HUES48 (cell line): ENCODE data around the gene FAM98B.

ENCODE experiments used
- H3K27ac ChIP-seq: one replicate; pipeline ENCODE4 v1.7.0; 2013; ENCODE audit warnings: low read depth, low read length, inconsistent platforms
- H3K27me3 ChIP-seq: 2 replicates; pipeline ENCODE4 v1.6.1; 2013; ENCODE audit warnings: mild to moderate bottlenecking, low read length; ENCODE audit not compliant: control insufficient read depth, insufficient read depth
- H3K36me3 ChIP-seq: 2 replicates; pipeline ENCODE4 v1.6.1; 2013; ENCODE audit warnings: low read length; ENCODE audit not compliant: control insufficient read depth, insufficient read depth
- H3K4me1 ChIP-seq: 2 replicates; pipeline ENCODE4 v1.6.1; 2013; ENCODE audit warnings: mild to moderate bottlenecking, low read length; ENCODE audit not compliant: control insufficient read depth, insufficient read depth
- H3K4me3 ChIP-seq: 2 replicates; pipeline ENCODE4 v1.5.1; 2013; ENCODE audit warnings: mild to moderate bottlenecking, low read depth, low read length
- H3K9ac ChIP-seq: 2 replicates; pipeline ENCODE4 v1.6.1; 2013; ENCODE audit warnings: mild to moderate bottlenecking, low read depth, low read length, moderate library complexity
- H3K9me3 ChIP-seq: 2 replicates; pipeline ENCODE4 v1.6.1; 2013; ENCODE audit warnings: low read length; ENCODE audit not compliant: control insufficient read depth, insufficient read depth

The FAM98B gene

DNA sequence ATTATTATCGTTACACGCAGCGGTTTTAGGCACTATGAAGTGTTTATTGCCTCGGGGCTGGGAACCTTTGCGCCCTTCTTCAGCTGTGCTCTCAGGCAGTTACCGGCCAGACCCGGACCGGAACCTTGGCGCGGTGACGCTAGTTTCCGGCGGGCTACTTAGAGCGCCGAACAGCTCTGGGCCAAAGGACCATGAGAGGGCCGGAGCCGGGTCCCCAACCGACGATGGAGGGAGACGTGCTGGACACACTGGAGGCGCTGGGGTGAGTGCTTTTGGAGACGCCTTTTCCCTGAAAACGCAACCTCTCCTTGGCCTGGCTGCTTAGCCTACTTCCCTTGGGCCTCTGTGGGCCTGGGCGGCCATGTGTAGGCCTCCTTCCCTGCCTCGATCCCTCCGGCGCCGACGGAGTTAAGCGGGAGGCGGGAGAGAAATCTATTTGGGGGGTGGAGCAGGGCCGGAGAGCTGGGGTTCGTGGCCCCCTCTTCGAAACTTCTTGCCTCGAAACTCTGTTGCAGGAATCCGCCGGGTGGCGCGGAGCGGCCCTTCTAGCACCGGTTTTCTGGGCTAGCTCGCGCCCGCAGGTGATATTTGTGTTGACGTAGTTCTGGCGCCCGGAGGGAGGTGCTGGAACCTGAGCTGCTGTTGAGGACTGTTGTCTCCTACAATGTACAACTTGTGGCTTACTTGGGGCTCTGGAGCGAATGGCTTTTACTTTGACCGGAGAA lies at the start of gene FAM98B:
FAM98B (plus strand) TSS at position 157 of the 725 bp plus-strand sequence; CDS start at position 192, 35 bp downstream.
- Histone ChIP-seq H3K27me3 (no peaks in the 10 kb centered on the region), H3K27ac (peak within 1 kb of the TSS; percentile 99), H3K9me3 (no peaks in the 10 kb centered on the region)

DNA sequence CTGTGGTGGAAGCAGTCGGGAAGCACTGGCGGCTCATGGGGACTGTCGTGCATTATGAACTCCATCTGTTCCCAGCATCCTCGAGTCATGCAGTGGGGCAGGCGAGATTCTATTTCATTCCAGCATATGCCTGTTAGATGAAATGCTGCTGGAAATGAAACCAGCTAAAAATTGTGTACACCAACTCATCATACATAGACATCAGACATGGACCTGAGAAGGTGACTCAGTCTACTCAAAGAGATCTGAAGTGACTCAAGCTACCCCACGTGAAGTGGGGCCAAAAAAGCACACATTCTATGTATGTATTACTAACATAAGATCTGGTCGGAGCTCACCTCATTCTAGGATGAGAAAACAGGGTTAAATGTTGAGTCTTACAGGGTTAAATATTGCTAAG lies 47.5 kb upstream of the FAM98B start:
- H3K9ac ChIP-seq: no peak overlapping the region
- H3K36me3 ChIP-seq: no peaks in the 10 kb centered on the region
- H3K4me1 ChIP-seq: no peaks in the 10 kb centered on the region
- no peak overlapping the region for H3K27ac ChIP-seq
- no peaks in the 10 kb centered on the region for H3K9me3 ChIP-seq
- no peak overlapping the region for H3K4me3 ChIP-seq
- H3K27me3 ChIP-seq: no peaks in the 10 kb centered on the region

More for the DNA sequence above, at the start of gene FAM98B:
- Histone ChIP-seq H3K4me3 (peak within 1 kb of the TSS; percentile 87), H3K4me1 (peaks cover 11% of the 10 kb centered on the region), H3K36me3 (no peaks in the 10 kb centered on the region), H3K9ac (peak within 1 kb of the TSS; percentile 93)

DNA sequence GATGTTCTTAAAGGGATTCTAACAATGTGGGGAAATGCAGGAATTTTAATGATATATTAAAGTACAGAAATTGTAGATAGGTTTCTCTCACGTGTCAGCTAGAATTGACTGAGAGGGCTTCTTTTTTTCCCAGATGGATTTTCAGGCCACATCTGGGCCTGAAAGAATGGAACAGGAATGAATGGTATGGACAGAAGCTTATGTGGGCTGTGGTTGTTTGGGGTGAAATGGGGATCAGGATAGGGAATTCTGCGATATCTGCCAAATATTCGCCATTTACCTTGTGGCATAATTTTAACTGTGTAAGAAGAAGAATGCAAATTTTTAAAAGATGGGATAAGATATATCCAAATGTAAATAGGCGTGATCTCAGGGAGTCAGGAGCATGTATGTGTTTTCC lies 45.4 kb upstream of the FAM98B start:
- no peaks in the 10 kb centered on the region for H3K27me3 ChIP-seq
- H3K27ac ChIP-seq: no peak overlapping the region
- no peak overlapping the region for H3K4me3 ChIP-seq
- H3K9ac ChIP-seq: no peak overlapping the region
- H3K36me3 ChIP-seq: no peaks in the 10 kb centered on the region
- H3K4me1 ChIP-seq: no peaks in the 10 kb centered on the region
- no peaks in the 10 kb centered on the region for H3K9me3 ChIP-seq

DNA sequence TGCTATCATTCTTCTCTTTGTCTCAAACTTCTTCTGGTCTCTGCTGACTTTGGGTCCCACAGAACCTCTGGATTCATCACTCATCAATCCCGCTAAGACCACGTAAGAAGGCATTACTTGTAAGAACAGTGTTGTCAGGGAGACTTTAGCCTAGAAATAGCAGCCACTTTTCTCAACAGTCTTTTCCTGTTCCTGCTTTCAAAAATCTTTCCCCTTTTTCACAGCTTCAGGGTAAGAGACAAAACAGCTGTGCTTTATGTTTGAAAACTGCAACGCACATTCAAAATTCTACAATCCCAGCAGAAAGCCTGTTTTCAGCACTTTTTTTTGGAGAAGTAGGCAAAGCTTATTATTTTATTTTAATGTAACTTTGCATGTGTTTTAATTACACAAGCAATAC lies 42.0 kb upstream of the FAM98B start:
- H3K27ac ChIP-seq: no peak overlapping the region
- no peaks in the 10 kb centered on the region for H3K27me3 ChIP-seq
- no peaks in the 10 kb centered on the region for H3K9me3 ChIP-seq

DNA sequence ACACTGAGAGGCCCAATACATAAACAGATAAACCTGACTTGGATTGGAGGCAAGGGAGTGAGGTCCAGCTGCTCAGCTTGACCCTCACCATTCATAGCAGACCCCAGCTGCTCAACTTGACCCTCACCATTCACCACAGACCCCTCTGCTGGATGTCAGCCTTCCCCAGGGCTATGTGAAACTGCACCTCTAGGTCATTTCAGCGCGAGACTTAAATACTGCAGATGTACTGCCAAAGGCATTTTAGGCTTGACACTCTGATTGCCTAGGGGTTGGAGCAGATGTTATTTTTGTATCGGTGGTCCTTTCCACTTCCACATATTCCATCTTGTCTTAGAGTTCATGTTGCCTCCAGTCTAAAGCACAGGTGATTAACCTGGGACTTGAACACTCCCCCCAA lies 41.5 kb upstream of the FAM98B start:
- no peak overlapping the region for H3K4me3 ChIP-seq
- H3K9ac ChIP-seq: no peak overlapping the region
- no peaks in the 10 kb centered on the region for H3K36me3 ChIP-seq
- no peaks in the 10 kb centered on the region for H3K4me1 ChIP-seq
- no peaks in the 10 kb centered on the region for H3K9me3 ChIP-seq
- no peak overlapping the region for H3K27ac ChIP-seq
- no peaks in the 10 kb centered on the region for H3K27me3 ChIP-seq

More for the DNA sequence above, 42.0 kb upstream of the FAM98B start:
- Histone ChIP-seq H3K4me3 (no peak overlapping the region), H3K36me3 (no peaks in the 10 kb centered on the region), H3K4me1 (no peaks in the 10 kb centered on the region), H3K9ac (no peak overlapping the region)

DNA sequence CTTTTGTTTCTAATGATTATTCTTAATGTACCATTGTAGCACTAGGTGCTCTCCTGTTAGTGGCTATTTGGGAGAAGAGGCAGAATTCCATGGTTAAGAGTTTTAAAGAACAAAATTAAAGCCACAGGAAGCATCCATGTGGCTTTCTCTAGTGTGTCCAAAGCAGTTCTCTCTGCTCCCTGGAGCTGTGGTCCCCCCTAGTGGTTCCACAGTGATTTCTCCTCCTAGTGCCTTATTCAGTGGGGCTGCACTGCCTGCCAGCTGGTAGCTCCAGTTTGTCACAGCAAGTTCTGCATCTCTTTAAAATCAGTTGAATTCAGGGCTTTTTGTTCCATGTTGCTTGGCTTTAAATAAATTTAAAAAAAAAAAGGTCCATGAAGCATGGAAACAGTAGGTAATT lies 39.6 kb upstream of the FAM98B start:
- Histone ChIP-seq H3K4me3 (no peak overlapping the region), H3K36me3 (no peaks in the 10 kb centered on the region), H3K9me3 (no peaks in the 10 kb centered on the region), H3K4me1 (no peaks in the 10 kb centered on the region), H3K27ac (no peak overlapping the region), H3K27me3 (no peaks in the 10 kb centered on the region), H3K9ac (no peak overlapping the region)

DNA sequence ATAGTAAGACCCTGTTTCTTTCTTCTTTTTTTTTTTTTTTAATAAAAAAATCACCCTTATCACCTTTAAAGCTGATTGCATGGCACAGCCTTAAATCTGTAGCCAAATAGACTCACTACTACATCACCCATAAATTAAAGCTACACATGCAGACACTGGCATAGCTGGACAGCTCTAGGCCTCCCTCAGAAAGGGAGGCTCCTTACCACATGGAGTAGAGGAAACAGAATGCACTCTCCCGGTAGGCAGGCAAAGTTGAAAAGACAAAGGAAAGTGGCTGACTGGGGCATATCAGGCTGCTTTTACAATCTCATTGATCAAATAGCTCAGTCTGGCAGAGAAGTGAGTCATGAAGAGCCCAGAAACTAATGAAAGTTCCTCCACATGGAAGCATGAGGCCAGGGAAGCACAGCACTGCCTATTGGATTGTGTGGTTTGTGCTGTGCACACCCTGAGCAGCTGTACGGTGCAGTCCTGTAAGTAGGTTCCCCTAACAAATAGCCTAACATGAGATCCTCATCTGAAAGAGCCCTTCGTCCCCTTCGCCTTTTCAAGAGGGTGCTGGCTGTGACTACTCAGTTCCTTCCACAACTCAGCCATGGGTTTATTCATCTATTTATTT lies 32.7 kb upstream of the FAM98B start:
- Histone ChIP-seq H3K9ac (no peak overlapping the region), H3K27ac (no peak overlapping the region), H3K4me1 (no peaks in the 10 kb centered on the region), H3K27me3 (no peaks in the 10 kb centered on the region), H3K9me3 (no peaks in the 10 kb centered on the region), H3K36me3 (no peaks in the 10 kb centered on the region), H3K4me3 (no peak overlapping the region)

DNA sequence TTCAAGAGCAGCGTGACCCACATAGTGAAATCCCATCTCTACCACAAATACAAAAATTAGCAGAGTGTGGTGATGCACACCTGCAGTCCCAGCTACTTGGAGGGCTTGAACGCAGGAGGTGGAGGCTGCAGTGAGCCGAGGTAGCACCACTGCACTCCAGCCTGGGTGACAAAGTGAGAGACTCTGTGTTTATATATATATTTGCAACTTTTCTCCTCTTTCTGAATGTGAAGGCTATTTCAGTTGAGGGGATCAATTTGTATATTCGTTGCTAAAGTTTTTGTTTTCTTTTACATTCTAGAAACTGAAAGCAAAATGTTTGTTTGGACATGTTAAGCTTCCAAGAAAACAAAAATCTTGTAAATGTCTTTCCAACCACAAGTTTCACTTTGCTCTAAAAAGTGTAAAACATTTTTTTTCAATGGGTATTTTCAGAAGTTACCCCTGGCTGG lies 29.8 kb upstream of the FAM98B start:
- no peak overlapping the region for H3K27ac ChIP-seq
- no peak overlapping the region for H3K9ac ChIP-seq
- no peak overlapping the region for H3K4me3 ChIP-seq
- H3K9me3 ChIP-seq: no peaks in the 10 kb centered on the region
- H3K27me3 ChIP-seq: no peaks in the 10 kb centered on the region
- H3K36me3 ChIP-seq: no peaks in the 10 kb centered on the region
- H3K4me1 ChIP-seq: no peaks in the 10 kb centered on the region

DNA sequence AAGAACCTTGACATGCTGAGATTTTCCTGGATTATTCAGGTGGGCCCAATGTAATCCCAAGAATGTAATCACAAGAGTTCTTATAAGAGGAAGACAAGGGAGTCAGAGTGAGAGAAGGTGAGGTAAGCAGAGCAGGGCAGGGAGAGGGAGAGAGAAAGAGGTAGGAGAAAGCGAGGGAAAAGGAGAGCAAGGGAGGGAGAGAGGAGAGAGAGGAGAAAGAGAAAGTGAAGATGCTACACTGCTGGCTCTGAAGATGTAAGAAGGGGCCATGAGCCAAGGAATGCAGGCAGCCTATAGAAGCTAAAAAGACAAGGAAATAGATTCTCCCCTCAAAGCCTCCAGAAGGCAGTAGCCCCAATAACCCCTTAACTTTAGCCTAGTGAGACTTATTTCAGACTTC lies 28.7 kb upstream of the FAM98B start:
- Histone ChIP-seq H3K9me3 (no peaks in the 10 kb centered on the region), H3K4me1 (no peaks in the 10 kb centered on the region), H3K27ac (no peak overlapping the region), H3K9ac (no peak overlapping the region), H3K4me3 (no peak overlapping the region), H3K27me3 (no peaks in the 10 kb centered on the region), H3K36me3 (no peaks in the 10 kb centered on the region)

DNA sequence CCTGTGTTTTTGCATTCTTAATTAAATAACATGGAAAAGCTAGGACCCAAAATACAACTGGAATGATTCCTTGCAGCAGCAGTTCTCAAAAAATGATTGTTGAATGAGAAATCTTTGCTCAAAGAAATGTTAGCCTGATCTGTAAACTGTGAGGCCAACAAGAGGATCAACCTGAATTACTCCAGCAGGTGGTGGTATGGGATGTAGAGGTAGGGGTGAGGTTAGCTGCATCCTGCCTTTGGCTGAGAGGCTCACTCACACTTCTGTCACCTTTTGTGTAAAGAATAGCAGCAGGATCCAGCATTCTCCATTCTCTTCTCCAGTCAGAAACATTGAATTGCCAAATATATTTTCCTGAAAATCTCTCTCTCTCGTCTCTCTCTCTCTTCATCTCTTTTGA lies 26.5 kb upstream of the FAM98B start:
- Histone ChIP-seq H3K4me1 (no peaks in the 10 kb centered on the region), H3K27ac (no peak overlapping the region), H3K36me3 (no peaks in the 10 kb centered on the region), H3K4me3 (no peak overlapping the region), H3K27me3 (no peaks in the 10 kb centered on the region), H3K9me3 (no peaks in the 10 kb centered on the region), H3K9ac (no peak overlapping the region)

DNA sequence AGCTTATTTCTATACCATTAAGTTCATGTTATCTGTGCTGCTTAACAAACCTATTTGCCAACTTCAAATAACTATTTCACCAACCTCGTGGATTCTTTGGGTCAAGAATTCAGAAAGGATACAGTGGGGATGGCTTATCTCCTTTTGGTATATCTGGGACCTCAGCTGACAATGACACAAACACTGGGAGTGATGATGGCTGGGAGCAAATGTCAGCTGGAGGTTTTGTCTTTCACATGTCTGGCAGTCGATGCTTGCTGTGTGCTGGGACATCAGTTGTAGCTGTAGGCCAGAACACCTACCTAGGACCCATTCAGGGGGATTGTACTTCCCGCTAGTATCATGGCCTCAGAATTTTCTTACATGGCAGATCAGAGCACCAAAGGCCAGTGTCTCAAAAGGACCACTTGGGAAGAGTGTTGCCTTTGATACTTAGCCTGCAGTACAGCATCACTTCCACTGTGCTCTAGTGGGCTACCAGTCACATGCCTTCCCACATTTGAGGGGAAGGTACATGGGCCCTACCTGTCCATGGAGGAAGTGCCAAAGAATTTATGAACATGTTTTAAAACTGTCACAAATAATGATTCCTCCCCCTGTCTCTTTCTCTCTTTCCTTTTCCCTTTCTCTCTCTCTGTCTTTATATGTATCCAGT lies 23.7 kb upstream of the FAM98B start:
- H3K9ac ChIP-seq: no peak overlapping the region
- no peaks in the 10 kb centered on the region for H3K27me3 ChIP-seq
- H3K4me3 ChIP-seq: no peak overlapping the region
- H3K36me3 ChIP-seq: no peaks in the 10 kb centered on the region
- H3K9me3 ChIP-seq: no peaks in the 10 kb centered on the region
- H3K27ac ChIP-seq: no peak overlapping the region
- no peaks in the 10 kb centered on the region for H3K4me1 ChIP-seq
